ENCODE results near the gene TIMP3.

Gene TIMP3

DNA sequence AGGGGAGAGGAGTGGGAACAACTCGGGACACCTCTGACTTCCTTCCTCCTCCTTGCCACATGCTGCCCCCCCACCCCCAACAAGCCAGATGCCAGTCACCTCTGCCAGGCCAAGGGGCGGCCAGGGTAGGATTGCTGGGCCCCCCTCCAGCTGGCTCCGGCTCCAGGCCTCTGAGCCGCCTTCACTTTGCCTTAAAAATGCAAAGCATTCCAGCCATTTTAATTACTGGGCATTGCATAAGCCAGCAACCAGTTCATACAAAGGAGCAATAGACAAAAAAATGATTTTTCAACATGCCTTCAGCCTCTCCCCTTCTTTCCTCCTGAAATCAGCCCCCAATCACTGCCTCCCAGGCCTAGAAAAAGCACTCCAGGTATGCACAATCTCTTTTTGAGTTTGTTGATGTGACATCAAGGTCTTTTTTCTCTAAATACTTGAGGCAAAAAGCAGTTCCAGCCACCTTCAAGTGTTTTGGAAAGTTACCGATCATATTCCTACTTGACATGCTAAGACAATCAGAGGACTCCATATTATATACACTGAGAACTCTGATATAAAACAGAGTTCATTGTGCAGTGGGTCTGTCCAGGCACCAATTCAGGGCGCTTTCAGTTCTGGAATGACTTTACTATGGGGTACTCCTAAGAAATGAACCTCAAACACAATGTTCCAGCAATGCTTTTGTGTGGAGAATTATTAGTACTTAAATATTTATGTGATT is 12.4 kb upstream of the TIMP3 start:
- no peak for DNase-seq

DNA sequence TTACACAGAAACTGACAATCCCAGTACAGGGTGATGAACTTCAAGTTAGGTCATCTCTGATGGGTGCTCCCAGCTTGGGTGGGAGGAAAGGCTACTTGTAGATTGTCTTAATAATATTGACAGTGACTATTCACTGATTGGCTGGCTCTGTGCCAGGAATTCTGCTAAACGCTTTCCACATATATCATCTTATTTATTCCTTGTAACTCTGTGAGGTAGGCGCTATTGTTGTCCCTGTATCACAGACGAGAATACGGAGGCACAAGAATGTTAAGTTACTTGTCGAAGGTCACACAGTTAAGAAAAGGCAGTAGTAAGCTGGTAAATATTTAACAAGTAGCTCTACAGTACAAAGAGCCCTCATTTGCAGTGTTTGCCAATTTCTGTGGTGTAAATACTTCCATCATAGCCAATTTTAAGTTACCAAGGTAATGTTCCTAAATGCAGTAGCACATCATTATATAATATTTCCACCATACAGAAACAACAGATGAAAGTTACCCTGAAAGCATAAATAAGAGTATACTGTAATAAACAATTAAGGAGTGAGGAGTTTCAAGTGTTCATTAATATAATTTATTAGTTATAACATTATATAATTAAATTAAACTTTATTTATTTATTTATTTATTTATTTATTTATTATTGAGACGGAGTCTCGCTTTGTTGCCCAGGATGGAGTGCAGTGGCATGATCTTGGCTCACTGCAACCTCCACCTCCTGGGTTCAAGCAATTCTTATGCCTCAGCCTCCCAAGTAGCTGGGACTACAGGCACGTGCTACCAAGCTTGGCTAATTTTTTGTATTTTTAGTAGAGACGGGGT is 11.5 kb upstream of the TIMP3 start:
- DNase-seq: no peak

DNA sequence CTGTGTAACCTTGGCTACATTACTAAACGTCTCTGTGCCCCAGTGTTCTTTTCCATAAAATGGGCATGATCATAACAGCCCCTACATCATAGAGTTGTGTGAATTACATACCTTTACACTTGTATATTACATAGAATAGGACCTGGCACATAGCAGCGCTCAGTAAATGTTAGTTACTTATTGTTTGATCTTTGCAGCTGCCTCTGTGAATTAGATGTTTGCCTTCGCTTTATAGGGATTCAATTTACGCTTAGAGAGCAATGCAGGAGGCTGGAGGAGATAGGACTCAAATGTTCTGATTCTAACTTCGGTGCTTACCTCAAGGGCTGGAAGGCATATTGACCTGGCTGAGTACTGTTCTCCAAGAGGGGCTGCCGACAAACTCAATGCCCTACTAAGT is 10.4 kb upstream of the TIMP3 start:
- no peak for DNase-seq

DNA sequence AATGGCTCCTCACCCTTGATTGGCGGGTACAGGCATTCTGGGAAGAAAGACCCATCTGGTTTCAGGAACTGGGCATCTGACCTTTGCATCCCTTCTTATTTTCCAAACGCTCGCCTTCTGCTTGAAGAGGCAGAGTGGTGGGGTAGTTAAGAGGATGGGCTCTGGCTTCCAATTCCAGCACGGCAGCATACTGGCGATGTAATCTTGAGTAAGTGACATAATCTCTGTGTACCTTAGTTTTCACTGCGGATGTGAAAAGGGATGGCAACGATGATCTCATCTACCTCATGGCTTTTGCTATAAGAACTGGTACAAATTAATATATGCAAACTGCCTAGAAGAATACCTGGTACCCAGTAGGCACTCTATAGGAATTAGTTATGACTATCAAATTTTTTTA is 10.0 kb upstream of the TIMP3 start:
- no peak for DNase-seq

DNA sequence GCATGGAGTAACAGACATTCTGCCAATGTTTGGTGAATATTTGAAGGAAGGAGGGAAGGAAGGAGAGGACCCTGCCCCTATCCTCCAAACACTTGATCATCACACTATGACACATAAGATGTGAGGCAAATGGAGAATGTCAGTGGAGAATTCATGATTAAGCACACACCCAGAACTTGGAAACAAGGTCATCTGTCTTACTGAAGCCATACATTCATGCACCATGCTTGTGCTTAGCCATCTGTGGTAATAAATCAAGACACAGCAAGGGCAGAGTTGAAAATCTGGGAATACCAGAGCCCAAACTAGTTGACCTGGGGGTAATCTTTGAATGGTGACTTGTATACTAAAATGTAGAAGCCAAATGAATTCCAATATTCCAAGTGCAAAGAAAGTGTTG is 7.9 kb upstream of the TIMP3 start:
- no peak for DNase-seq

DNA sequence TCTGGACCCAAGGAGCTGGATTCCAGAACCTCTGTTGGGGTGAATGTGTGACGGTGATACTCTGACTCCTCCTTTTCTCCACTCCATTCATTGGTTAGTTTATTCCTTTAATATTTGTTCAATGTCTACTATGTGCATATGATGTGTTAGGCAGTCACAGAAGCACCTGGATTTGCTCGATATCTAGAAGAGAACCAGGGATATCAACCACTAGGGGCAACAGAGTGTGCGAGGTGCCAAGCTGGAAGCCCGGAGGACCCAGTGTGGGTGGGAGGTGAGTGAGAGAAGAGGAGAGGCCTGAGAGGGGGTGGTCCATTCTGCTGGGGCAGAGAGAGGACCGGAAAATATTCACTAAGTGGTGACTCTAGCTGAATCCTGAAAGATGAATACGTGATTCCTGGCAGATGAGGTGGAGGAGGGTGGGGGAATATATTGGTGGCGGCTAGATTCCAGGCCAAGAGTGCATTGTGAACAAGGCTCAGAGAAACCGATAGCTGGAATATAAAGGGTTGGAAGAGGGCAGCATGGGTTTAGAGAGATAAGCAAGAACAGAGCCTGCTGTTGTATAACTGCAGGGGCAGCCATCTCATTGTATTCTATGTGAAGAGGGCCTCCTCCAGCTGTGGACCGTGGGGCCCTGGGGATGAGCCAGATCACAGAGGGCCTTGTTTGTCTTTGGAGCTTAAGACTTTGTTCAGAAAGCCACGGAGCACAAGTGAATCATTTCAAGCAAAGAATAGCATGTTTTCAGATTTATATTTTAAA is 6.9 kb upstream of the TIMP3 start:
- no peak for DNase-seq

DNA sequence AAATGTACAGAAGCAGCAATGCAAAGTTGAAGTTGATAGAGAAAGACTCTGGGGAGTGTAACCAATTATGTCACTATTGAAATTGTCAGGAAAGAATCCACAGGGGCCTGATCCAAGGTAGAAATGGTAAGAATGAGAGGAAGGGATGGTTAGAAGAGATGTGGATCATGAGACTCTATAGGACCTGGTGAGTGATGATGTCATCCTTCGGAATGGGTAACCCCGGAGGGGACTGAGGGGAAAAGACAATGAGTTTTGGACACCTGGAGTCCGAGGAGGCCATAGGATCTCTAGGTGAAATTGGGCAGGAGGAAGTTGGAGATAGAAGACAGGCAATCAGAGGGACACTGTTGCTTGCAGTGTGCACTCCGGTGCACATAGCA is 6.3 kb upstream of the TIMP3 start:
- DNase-seq: no peak

DNA sequence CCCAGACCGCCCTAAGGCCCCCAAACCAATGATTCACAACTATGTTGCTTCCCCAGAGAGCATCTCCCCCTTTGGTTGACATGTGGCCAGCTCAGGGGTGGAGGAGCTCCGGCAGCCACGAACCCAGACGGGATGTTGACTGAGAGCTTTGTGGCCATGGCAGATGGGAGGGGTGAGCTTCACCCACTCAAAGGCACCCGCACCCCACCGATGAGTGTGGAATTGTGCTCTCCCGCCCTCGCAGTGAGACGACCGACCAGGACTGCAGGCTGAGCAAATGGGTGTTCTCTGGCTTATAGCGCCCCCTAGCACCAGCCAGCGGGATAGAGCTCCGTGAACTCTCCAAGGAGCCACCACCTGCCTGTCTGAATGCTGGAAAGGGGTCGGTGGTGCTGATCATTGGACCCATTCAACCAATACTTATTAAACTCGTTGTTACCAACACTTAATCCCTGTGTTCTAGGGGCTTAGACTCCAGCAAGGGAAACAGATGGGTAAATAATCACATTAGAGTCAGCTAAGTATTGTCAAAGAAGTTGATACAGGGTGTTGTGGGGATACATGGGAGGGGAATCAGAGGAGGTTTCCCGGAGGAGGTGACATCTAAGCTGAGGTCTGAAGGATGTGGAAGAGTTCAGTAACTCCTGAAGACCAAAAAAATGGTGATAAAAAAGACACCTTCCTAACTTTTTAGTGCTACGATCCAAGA is 4.5 kb upstream of the TIMP3 start:
- no peak for DNase-seq

DNA sequence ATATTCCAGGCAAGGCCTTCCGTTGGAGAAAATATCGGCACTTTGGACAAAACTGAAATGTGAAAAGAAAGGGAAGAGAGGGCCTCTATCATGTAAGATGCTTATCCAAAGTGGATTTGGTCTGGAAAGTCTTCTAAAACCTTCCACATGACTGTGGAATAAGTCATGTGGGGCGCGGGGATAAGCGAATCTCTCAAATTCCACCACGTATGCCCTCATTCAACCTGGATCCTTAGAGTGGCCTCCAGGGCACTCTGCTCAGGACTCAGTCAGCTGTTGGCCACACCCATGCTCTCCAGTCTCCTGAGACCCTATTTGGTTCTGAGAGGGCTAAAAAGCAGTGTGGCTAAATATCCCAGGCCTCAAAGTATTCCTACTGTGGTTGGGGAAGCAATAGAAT is 2.0 kb upstream of the TIMP3 start:
- no peak for DNase-seq

DNA sequence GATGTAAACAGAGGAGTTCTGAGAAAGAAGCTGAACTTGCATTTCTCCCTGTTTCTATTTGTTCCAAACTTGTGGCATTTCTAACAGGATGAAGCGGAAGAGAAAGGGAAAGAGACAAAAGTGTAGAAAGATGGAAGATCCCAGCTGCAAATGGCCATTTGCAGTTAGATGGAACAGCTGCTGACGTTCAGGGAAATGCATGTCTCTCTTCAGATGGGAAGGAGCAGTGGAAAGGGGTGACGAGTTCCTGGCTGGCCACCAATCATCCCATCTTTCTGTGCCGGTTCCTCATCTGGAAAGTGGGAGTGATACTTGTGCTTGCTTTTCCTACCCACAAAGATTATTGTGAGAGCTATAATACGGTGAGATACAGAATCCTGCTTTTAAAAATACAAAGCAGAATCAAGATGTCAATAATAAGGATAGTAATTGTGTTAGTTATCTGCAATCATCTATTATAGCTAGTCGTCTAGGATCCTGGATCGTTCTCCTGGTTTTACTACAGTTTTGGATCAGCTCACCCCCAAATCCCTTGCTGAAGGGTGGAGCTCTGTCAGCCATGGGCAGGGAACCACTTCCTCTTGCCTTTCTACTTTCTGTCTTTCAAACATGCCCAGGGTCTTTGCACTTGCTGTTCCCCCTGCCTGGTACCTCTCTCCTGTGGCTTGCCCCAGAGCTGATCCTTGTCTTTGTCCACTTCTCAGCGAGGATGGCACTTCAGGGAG is 1.2 kb upstream of the TIMP3 start:
- no peak for DNase-seq

DNA sequence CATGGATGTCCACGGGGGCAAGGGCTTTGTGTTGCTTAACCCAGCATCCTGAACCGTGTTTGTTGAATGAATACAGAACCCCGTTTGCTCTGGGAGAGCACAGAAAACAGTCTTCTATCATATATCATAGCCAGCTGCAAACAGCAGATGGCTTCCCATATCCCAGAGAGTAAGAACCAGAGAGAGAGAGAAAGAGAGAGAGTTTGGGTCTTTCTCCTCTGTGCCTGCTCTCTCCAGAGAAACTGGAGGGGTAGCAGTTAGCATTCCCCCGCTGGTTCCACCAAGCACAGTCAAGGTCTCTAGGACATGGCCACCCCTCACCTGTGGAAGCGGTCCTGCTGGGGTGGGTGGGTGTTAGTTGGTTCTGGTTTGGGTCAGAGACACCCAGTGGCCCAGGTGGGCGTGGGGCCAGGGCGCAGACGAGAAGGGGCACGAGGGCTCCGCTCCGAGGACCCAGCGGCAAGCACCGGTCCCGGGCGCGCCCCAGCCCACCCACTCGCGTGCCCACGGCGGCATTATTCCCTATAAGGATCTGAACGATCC is 440 bp upstream of the TIMP3 start:
- DNase-seq: no peak

DNA sequence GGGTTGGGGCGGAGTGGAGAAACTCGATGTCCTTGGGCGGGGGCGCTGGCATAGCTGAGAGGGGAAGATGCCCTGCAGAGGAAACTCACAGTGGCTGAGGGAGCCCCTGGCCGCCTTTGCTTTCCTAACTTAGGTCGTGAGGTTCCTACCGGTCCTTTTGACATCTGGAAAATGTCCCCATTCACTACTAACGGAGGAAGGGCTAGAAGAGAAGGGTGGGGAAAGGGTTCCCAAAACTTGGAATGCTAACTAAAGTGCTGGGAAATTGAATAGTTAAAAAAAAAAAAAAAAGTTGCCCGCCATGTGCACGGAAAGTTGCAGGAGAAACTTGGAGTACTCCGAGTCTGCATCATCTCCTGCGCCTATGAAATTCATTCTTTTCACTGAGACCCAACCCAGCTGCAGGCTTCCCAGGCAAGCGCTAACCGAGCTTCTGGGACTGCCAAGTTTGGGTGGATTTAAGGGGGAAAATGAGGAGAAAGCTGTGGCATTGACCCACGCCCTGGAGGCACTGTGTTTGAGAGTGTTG is 796 bp downstream of the TIMP3 start:
- DNase-seq: no peak

DNA sequence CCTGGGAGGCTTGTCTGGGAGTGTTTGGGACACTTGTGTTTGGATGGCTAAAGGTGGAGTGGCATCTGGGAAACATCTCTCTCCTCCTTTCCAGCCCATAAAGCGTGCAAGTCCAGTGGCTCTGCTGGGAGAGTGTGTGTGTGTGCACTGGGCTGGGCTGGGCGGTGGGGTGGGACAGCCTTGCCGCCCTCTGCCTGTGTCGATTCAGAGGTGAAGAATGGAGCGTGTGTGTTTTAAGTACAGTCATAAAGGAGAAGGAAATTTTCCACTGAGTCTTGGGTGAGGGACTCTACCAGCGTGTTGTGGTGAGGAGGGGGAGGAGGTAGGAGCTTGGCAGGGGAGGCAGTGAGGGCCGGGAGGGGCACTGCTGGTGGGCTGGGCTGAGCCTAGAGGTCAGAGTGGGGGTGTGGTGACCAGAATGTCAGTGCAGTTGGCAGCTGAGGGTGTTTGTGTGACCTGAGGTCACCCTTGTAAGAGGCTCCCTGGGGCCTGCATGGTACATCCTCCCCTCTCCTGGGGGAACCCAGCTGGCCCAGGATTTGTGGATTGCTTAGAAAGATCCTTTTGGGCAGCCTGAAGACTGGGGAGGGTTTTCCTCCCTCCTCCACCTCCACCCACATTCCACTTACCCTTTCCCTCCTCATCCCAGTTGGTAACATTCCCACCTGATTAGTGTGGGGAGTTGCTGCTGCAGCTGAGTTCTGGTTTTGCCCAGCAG is 1.7 kb downstream of the TIMP3 start:
- no peak for DNase-seq

DNA sequence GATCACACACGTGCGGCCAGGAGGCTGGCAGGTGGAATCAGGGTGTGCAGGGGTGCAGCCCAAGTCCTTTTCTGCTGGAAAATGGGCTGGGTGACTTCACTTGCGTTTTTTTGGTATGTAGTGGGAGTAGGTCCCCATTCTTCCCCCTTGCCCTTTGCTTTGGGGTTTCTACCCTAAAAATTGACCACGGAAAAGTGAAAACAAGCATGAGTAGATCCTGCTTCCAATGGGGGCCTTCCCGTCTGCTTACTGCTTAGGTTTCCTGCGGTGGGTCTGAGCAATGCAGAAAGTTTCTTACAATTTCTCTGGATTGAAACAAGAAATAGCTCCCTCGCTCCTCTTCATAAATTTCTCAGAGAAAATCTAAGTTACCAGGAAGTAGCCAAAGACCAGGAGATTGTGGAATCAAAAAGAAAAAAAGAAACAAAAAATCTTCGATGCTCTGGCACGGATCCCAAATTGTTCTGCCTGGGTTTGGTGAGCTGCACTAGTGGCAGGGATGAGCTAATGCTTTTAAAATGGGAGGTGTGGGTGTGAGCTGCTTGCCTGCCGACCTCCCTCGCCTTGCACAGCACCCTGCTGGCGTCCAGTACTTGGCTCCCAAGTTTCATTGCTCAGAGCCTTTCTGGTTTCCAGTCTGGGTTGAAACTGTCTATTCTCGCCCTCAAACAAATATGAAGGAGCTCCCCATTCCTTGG is 2.4 kb downstream of the TIMP3 start:
- no peak for DNase-seq

DNA sequence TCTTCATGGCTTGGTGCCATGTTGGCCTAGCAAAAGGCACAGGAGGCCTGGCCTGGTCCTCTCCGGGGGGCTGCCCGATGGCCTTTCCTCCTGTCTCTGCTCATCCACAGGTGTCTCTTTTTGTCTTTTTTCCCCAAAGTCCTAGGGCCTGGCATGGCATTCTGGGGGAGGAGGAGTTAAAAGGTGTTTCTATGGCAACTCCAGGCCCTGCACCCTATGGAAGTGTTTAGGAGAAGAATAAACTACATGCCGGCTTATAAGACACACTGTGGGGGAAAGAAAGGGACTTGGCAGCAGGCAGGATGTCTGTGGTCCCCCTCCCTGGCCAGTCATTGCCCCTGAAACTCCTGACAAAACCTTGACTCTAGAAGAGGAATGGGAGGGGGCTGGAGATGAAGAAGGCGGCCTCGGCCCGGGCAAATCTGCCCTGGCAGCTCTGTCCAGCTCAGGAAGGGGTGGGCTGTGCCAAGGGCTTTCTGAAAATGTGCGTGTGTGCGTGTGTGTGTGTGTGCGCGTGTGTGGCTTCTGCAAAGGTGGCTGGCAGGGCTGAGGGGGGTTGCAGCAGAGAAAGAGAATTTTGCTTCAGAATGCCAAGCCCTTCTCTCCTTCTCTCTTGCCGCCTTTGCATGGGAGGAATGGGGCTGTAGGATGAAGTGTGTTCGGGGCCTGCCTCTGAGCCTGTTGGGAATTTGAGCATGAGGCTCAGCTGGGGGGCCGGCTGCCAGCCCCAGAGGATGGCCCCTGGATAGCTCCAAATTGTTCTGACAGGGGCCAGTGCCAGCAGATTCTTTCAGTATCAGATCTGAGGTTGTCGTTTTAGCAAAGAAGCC is 3.2 kb downstream of the TIMP3 start:
- no peak for DNase-seq

DNA sequence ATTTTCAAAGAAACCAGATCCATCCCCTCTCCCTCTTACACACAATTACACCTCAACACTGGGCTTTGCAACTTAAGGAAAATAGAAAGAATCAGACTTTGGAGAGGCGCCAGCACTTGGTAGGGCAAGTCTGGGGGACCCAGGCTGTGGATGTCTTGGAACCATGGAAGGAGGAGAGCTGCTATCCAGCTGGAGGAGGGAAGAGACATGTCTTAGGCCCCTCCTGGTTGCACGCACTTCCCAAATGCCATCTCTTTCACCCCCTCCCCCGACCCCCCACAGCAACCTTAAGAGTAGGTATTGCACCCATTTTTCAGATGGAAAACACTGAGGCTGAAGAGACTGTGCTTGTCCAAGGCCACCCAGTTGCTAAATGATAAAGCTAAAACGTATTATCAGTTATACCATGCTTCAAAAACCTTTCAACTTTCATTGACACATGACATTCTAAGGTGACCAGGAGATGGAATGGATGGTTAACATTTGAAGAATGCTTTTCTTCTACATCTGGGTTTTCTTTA is 3.9 kb downstream of the TIMP3 start:
- no peak for DNase-seq

DNA sequence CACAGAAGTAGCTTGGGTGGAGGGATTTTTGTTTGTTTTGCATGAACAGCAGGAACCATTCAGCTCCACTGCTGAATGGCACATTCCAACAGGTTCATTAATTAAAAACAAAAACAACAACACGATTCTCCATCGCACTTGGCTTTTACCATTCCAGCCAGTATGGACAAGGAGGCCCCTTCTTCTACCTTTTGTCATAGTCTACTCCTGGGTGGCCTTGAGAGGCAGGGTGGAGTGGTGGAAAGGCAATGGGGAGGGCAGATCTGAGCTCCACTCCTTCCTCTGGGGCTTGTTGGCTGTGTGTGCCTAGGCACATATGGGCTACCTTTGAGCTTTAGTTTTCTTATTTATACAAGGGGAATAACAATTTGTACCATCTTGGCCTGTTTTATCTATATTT is 4.8 kb downstream of the TIMP3 start:
- DNase-seq: no peak

DNA sequence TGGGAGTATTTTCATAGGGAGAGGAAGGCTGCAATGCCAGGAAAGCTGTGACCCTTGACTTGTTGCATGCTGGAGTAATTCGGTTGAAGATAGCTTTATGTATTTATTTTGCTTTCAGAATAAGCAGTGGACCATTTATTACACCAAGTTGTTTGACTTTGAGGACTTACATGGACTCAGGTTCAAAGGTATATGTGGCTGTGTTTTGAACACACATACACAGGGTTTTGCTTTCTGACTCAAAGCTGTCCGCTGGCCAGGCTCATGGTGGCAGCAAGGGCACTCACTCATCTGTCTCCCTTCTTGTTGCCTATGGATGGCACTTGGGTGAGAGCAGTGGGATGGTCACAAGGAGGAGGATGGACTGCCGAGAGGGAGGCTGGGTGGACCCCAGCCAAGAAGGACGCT is 6.5 kb downstream of the TIMP3 start:
- no peak for DNase-seq

DNA sequence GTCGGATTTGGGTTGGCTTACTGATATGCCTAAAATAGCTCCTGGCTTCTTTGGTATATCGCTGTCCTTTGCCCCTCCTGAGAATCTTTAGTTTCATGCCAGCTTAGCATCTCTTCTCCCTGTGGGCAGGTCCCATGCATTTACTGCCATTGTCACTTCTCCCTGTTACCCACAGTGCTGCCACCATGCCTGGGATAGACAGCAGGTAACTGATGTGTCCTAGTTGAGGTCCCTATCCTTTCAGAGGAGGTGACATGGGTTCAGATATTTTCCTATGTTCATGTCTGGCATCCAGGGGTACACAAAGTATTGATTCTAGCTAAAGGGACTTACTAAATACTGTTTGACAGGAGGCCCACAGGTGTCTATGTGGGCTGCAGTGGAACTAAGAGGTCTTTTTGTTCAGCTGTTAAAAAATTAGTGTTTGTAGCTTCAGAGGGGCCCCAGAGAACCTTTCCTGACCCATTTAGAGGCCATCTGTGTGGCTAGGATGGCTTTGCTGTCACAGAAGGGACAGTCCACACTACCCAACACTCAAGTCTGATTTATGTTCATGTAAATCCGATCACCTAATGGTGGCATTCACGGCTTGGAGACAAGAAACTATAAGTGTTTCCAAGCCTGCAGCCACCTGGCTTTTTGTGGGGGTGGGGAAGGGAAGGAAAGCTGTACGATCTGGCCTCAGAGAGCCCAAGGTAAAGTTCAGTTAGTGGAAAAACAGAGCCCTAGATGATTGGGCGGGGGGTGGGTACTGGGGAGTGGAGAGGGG is 8.5 kb downstream of the TIMP3 start:
- no peak for DNase-seq

All from SIG-M5 (cell line).